Measurements from ENCODE around the gene POLN.
"Not testable (repeated sequence)": the region's sequence is repeated elsewhere in the genome, so short reads cannot be mapped to it uniquely, and the experiment has no call there.

Gene POLN

DNA sequence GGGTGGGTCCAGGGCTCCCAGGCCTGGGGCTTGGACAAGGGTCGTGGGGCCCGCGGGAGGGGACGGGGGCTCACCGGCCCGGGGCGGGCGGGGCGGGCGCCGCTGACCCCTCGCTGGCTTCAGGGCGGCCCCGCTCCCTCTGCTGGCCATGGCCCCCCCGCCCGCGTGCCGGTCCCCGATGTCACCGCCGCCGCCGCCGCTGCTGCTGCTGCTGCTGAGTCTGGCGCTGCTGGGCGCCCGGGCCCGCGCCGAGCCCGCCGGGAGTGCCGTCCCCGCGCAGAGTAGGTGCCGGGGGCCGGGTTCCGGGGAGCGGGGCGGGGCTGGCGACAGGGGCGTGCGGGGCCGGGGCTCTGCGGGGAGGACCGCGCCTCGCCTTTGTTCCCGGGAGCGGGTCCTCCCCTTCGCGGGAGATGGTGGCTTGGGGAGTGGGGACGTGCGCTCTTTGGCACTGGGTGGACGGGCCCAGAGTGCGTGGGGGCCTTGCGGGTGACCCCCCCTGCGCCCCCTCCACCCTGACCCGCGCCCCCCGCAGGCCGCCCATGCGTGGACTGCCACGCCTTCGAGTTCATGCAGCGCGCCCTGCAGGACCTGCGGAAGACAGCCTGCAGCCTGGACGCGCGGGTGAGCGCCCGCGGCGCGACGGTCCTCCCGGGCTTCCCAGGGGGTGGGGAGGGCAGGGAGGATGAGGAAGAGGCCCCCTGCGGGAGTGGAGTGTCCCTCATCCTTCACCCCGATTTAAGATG is 199.5 kb downstream of the POLN start:
- DNase-seq (ENCODE audit: low read depth in 2 of 2) = no peak

DNA sequence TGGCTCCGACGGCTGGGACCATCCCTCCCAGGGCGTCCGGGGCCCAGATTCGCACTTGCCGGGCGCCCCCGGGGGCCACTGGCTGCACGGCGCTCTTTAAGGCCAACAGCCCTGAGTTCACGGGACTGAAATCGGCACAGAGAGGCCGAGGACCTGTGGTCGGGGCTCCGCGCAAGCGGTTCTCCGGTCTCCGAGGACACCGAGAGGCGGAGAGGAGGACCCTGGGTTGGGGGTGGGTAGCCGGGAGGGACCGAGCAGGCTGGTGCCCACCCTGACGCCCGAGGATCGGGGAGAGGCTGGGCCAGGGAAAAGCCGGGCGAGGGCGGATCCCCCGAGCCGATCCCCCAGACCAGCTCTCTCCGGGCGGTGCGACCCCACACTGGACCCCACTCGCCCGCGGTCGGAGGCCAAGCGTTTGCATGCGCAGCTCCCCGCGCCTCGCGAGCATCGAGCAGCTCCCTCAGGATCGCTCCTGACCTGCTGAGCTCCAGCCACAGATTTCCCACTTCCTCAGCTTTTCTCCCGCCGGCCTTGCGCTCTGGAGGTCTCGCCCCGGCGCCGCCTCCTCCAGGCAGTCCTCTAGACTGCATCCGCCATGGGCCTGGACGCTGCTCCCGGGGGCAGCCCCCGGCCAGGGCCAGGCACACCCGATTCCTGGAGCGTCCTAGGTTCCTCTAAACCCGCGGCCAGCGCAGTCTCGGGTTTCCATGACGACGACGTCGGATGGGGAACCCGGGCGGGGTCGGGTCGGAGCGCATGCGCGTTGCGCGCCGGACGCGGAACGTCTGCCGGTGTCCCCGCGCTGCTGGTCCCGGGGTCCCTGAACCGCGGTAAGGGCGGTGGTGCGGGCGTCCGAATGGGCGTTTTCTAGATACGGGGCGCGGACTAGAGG is 200.4 kb downstream of the POLN start:
- DNase-seq (ENCODE audit: low read depth in 2 of 2) = peak; percentile 83 to 88

DNA sequence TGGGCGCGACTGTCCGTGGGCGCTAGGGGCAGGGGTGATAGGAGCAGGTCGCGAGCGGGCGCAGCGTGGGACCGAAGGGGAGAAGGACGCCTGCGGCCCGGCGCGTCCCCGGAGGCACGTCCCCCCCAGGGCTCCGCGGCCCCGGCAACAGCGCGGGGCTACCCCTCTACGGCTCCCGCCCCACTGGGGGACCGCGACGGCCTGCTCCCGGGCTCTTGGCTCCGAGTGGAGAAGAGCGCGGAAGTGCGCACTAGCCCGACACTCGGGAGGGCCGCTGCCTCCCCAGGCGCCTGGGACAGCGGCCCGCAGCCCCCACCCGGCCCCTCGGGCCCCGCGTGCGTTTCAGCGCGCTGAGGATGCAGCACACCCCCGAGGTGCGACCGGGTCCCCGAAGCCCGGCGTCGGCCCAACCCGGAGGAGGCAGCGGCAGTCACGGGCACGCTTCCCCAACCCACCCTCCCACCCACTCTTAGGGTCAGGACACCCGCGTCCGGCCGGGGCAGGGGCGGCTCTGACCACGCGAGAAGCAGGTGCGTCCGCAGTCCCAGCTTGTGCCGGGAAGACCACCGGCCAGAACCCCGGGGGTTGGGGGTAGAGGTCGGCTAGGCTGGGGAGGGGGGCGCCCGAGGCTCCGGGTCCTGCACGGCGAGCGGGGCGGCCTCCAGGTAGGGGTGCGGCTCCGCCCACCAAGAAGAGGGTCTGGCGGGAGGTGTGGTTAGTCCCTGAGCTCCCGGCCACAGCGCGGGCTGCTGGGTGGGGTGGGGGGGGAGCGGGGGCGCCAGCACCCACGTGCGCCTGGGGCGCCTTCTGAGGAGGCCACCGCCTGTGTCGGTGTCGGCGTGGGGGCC is 201.3 kb downstream of the POLN start:
- no peak for DNase-seq (ENCODE audit: low read depth in 2 of 2)

DNA sequence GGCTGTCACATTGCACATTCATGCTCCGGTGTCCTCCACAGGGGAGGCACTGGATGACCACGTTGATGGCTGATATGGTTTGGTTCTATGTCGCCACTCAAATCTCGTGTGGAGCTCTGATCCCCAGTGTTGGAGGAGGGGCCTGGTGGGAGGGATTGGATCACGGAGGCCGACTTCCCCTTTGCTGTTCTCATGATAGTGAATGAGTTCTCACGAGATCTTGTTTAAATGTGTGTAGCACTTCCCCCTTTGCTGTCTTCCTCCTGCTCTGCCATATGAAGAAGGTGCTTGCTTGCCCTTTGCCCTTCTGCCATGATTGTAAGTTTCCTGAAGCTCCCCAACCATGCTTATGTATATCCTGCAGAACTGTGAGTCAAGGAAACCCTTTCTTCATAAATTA is 205.1 kb downstream of the POLN start:
- no peak for DNase-seq (ENCODE audit: low read depth in 2 of 2)

DNA sequence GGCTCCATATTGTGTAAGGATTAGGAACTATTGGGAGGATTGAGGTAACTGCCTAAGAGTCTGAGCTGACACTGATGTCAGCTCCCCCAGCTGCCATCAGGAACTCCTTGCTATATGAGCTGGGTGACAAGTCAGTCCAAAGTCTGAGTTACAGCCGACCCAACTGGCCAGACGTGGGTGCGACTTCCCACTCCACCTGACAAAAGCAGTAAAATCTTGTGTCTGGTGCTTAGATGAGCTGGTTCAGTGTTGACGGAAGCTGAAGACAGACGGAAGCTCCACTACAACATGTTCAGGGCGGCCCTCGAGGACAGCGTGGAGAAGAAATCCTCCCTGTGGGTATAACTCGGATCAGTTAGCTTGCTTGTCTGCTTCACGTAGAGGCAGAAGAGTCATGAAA is 205.6 kb downstream of the POLN start:
- DNase-seq (ENCODE audit: low read depth in 2 of 2) = no peak

DNA sequence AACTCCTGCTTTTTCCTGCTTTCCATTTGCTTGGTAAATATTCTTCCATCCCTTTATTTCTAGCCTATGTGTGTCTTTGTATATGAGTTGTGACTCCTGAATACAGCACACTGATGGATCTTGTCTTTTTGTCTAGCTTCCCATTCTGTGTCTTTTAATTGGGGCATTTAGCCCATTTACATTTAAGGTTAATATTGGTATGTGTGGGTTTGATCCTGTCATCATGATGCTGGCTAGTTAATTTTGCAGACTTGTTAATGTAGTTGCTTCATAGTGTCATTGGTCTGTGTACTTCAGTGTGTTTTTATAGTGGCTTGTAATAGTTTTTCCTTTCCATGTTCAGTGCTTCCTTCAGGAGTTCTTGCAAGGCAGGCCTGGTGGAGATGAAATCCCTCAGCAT is 210.8 kb downstream of the POLN start:
- not testable (repeated sequence) for DNase-seq (ENCODE audit: low read depth in 2 of 2)

DNA sequence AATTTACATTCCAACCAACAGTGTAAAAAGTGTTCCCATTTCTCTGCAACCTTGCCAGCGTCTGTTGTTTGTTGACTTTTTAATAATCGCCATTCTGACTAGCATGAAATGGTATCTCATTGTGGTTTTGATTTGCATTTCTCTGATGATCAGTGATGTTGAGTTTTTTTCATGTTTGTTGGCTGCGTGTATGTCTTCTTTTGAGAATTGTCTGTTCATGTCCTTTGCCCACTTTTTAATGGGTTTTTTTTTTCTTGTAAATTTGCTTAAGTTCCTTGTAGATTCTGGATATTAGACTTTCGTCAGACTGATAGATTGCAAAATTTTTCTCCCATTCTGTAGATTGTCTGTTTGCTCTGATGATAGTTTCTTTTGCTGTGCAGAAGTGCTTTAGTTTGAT is 214.8 kb downstream of the POLN start:
- not testable (repeated sequence) for DNase-seq (ENCODE audit: low read depth in 2 of 2)

DNA sequence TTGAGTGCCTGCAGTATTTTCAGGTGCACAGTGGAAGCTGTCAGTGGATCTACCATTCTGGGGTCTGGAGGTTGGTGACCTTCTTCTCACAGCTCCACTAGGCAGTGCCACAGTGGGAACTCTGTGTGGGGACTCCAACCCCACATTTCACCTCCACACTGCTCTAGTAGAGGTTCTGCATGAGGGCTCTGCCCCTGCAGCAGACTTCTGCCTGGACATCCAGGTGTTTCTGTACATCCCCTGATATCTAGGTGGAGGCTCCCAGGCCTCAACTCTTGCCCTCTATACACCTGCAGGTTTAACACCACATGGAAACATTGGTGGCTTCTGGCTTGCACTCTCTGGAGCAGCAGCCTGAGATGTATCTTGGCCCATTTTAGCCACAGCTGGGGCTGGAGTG is 216.1 kb downstream of the POLN start:
- DNase-seq (ENCODE audit: low read depth in 2 of 2) = no peak

DNA sequence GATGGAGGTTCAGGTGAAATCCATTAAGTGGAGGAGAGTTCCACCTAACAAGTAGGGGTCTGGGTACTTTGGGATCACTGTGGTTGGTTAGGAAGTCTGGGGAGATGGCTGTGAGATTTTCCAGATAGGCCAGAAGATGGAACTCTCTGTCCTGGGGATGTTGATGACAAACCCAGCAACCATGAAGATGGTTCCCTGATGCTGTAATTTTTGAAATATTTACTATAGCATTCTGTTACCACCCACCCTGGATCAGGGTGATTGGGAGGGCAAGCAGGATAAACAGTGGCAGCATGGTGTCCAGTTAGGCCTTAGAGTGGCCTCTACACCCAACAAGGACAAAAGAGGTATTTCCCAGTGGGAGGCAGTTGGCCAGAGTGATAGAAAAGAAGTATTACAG is 217.2 kb downstream of the POLN start:
- no peak for DNase-seq (ENCODE audit: low read depth in 2 of 2)

Data from activated CD4-positive, alpha-beta T cell treated with anti-CD3 and anti-CD28 coated beads for 24 hours (primary cell).